ENCODE results near the gene RXRA.

RXRA gene

GRCh38 chr9:134477927-134478326, 151.7 kb downstream of the RXRA start:
- no peak for DNase-seq

GRCh38 chr9:134481762-134482161, 155.5 kb downstream of the RXRA start:
- no peak for DNase-seq

- no peak for DNase-seq
These were observed 156.0 kb downstream of the RXRA start for GRCh38 chr9:134482226-134482625.

GRCh38 chr9:134483361-134484184, 157.3 kb downstream of the RXRA start:
- DNase-seq, result no peak

- DNase-seq, result no peak
These were observed 158.2 kb downstream of the RXRA start for GRCh38 chr9:134484479-134484878.

GRCh38 chr9:134485653-134486052, 159.4 kb downstream of the RXRA start:
- DNase-seq, result no peak

- no peak for DNase-seq
These were observed 159.9 kb downstream of the RXRA start for GRCh38 chr9:134486143-134486591.

GRCh38 chr9:134486596-134486995, 160.3 kb downstream of the RXRA start:
- DNase-seq, result no peak
